Activated CD8-positive, alpha-beta memory T cell treated with anti-CD3 and anti-CD28 coated beads, Interleukin-2, amount 10 ng/mL, durations not matched to agents 7 days and 5 days (primary cell): ENCODE measurements around the gene TIMM22. TPM values are rescaled to one million over a fixed set of nuclear protein-coding genes. Genes with fewer than 3 reads are reported as not detected.
"Not testable (repeated sequence)": the region's sequence is repeated elsewhere in the genome, so short reads cannot be mapped to it uniquely, and the experiment has no call there.

Source experiments
- ATAC-seq: fragments of 150-1000 bp; cut with Tn5 transposase; one replicate; pipeline ENCODE4 v1.10.0; 2021; ENCODE audit warnings: moderate library complexity
- CTCF ChIA-PET: fragments of 350-600 bp; sonication (Branson Sonifier 250); formaldehyde crosslinking; loops from one replicate; lab custom pipeline; 2021; ENCODE audit warnings: antibody characterized with exemption; lab: Charles Lee
- DNase-seq: peaks from one replicate; pipeline ENCODE4 v3.0.0-alpha.2; 2020
- H3K27ac Mint-ChIP-seq: one replicate; pipeline ENCODE4 v1.8.0; 2021; ENCODE audit warnings: mild to moderate bottlenecking, mixed read lengths
- H3K27me3 Mint-ChIP-seq: one replicate; pipeline ENCODE4 v1.8.0; 2021; ENCODE audit warnings: mixed read lengths
- H3K36me3 Mint-ChIP-seq: one replicate; pipeline ENCODE4 v1.8.0; 2021; ENCODE audit warnings: mild to moderate bottlenecking, mixed read lengths
- H3K4me1 Mint-ChIP-seq: one replicate; pipeline ENCODE4 v1.8.0; 2021; ENCODE audit warnings: mixed read lengths
- H3K4me3 Mint-ChIP-seq: one replicate; pipeline ENCODE4 v1.8.0; 2021; ENCODE audit warnings: mild to moderate bottlenecking, moderate library complexity, mixed read lengths
- H3K9me3 Mint-ChIP-seq: one replicate; pipeline ENCODE4 v1.8.0; 2022; ENCODE audit warnings: low read depth, mixed read lengths
- total RNA-seq, 2 experiments: library from RNA; stranded (reverse); gene quantifications; one replicate each; pipeline ENCODE4 v1.2.3, GENCODE V29; 2021

Gene TIMM22
- total RNA-seq, 2 experiments from 2014 or later = 9.7 to 12.5 TPM

DNA sequence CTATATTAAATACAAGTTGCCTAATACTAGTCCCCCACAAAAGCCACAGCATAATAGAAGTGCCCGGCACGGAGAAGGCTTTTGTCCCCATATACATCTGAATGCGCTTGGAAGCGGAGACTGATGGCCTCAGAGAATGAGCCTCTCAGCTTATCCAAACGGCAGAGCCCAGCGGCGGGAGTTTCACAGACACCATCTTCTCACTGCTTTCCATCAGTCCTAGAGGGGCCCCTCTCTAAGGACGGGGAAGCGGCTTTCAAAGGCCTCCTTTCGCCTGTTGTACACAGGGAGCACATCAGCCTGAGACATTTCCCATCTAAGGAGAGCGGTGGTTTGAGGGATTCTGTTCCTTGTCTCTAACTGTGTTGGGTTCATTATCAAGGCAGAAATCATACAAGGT, 34.3 kb upstream of the TIMM22 start:
- CTCF ChIA-PET = no interaction called here
- no peak overlapping the region for H3K4me3 Mint-ChIP-seq
- H3K36me3 Mint-ChIP-seq = no peaks in the 10 kb centered on the region
- DNase-seq (no peak), ATAC-seq (no peak)
- no peaks in the 10 kb centered on the region for H3K4me1 Mint-ChIP-seq
- H3K27me3 Mint-ChIP-seq = peaks cover 24% of the 10 kb centered on the region
- no peaks in the 10 kb centered on the region for H3K9me3 Mint-ChIP-seq
- H3K27ac Mint-ChIP-seq = no peak overlapping the region

DNA sequence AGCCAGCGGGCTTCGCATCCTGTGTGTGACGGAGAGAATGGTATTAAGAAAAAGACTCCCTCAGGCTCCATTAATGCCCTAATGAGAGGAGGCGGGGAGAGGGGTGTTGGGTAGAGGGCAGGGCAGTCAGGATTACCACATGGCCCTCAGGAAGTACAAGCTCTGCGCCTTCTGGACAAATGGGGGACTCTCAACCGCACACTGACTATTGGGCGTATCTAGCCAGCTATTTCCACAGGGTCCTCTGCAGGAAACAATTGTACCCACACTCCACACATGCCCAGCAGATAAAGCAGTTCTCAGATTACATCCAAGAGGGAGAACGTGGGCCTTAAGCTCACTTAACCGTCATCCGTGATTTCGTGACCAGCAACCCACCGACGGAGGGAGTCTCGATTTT, 32.1 kb upstream of the TIMM22 start:
- Mint-ChIP-seq H3K9me3 (no peaks in the 10 kb centered on the region), H3K4me3 (no peak overlapping the region), H3K27me3 (peaks cover 35% of the 10 kb centered on the region), H3K4me1 (no peaks in the 10 kb centered on the region), H3K27ac (no peak overlapping the region), H3K36me3 (no peaks in the 10 kb centered on the region)
- CTCF ChIA-PET = interaction anchor here (1.5 kb wide), 1 partner anchor 16 kb away, joined by 5 read pairs; no protein-coding TSS in a partner anchor
- no peak for ATAC-seq
- DNase-seq = no peak

DNA sequence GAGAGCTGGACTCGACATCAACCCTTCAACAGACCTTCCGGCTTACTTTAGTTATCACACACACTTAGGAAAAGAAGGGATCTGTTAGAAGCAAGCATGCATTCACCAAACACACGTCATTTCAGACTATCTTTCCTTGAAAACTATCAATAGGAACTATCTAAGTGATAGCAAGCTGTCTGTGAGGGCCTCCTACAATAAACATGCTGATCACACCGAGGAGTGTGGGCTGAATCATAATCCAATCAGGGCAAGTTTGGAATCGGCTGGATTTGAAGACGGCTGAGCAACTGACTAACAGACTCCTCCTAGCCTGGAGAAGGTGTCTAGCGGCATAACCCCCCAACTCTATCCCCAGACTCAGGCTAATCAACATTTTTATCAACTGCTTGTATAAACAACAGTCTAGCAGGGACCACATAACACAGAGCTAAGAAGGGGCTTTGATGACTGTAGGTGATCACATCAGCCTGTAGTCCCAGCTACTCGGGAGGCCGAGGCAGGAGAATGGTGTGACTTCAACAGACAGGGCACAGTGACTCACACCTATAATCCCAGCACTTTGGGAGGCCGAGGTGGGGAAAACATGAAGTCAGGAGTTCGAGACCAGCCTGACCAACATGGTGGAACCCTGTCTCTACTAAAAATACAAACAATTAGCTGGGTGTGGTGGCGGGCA, 31.5 kb upstream of the TIMM22 start:
- Mint-ChIP-seq H3K27me3 (peaks cover 41% of the 10 kb centered on the region), H3K36me3 (no peaks in the 10 kb centered on the region), H3K9me3 (no peaks in the 10 kb centered on the region), H3K4me3 (no peak overlapping the region), H3K27ac (no peak overlapping the region), H3K4me1 (no peaks in the 10 kb centered on the region)
- no peak for ATAC-seq
- DNase-seq = no peak
- CTCF ChIA-PET = interaction anchor here (1.5 kb wide), 1 partner anchor 15 kb away, joined by 5 read pairs; no protein-coding TSS in a partner anchor

DNA sequence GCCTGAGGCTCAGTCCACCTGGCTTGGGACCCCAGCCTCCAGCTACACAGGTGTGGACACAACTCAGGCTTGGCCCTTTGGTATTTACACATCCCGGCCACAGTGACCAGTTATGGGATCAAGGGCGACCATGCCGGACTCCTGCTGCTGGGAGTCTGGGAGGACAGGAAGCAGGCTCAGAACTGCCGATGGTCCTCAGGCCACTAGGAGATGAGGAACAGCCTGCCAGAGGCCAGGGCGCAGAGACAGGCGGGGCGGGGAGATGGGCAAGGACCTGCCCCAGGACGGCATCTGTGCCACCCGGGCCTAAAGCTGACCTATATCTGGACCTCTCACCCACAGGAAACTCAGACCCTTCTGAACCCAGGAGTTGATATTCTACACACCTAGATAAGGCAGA, 29.8 kb upstream of the TIMM22 start:
- CTCF ChIA-PET = no interaction called here
- no peak overlapping the region for H3K27ac Mint-ChIP-seq
- H3K9me3 Mint-ChIP-seq = no peaks in the 10 kb centered on the region
- ATAC-seq = no peak
- no peaks in the 10 kb centered on the region for H3K36me3 Mint-ChIP-seq
- H3K4me1 Mint-ChIP-seq = no peaks in the 10 kb centered on the region
- peaks cover 45% of the 10 kb centered on the region for H3K27me3 Mint-ChIP-seq
- no peak for DNase-seq
- H3K4me3 Mint-ChIP-seq = no peak overlapping the region

DNA sequence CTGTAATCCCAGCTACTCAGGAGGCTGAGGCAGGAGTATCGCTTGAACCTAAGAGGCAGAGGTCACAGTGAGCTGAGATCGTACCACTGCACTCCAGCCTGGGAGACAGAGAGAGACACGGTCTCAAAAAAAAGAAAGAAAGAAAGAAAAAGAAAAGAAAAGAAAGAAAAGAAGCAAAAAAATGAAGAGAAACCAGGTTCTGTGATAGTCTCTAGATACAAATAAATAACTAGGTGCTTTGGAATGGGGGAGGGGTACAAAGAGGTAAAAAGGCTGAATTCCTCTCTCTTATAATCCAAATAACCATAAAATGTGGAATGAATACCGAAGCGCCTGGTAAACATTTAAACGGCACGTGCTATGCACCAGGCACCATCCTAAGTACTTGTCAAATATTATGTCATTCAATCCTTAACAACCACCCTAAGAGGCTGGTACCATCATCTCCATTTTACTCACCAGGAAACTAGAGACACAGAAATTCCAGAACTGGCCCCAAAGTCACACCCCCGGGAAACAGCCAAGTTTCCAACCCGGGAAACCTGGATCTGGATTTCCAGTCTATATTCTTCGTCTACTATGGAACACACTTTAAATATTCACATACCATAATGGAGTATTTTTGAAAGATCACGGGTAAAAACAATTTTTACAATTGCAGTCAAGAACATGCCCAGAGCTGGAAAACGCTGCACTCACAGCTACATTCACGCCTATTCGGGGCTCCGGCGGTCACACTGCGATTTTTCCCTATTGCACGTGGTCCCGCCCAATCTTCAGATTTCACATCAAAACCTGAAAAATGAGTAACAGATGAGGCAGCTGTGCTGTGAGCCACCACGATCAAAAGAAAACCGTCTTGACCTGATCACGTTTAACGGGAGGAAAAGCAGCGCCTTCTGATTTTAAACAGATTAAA, 27.9 kb upstream of the TIMM22 start:
- Mint-ChIP-seq H3K27me3 (peaks cover 38% of the 10 kb centered on the region), H3K27ac (no peak overlapping the region)
- no peak for ATAC-seq

DNA sequence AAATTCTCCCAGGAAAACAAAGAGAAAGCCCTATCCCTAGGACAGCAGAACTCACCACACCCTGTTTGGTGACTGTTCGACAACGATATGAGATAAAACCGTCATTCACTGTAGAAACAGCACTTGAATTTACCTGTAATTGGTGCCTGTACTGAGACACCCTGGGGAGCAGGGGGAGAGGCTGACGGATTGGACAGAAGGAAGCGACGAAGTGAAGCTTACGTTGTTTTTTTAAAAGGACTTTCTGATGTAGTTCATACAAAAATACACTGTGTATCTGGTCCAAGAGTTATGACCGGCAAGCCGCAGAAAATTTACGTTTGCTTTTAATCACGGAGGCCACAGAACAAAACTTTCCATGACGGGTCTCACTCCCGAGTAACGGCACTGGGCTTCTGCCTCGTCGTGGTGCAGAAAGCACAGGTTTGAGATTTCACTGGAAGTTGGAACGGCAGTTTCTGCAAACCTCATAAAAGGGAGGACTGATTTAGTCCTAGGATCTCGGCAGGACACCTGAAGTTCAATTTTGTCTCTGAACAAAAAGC, 27.0 kb upstream of the TIMM22 start:
- Mint-ChIP-seq H3K4me3 (no peak overlapping the region), H3K4me1 (no peaks in the 10 kb centered on the region), H3K9me3 (no peaks in the 10 kb centered on the region), H3K27ac (no peak overlapping the region), H3K36me3 (no peaks in the 10 kb centered on the region), H3K27me3 (peaks cover 34% of the 10 kb centered on the region)
- ATAC-seq (no peak), DNase-seq (no peak)
- CTCF ChIA-PET = interaction anchor here (0.7 to 0.8 kb wide), 2 partner anchors 10 to 11 kb away, joined by 3 to 4 read pairs; no protein-coding TSS in a partner anchor

More for the DNA sequence above, 27.9 kb upstream of the TIMM22 start:
- no peaks in the 10 kb centered on the region for H3K36me3 Mint-ChIP-seq
- no peak overlapping the region for H3K4me3 Mint-ChIP-seq
- no peaks in the 10 kb centered on the region for H3K9me3 Mint-ChIP-seq
- DNase-seq = no peak
- CTCF ChIA-PET = no interaction called here
- no peaks in the 10 kb centered on the region for H3K4me1 Mint-ChIP-seq

DNA sequence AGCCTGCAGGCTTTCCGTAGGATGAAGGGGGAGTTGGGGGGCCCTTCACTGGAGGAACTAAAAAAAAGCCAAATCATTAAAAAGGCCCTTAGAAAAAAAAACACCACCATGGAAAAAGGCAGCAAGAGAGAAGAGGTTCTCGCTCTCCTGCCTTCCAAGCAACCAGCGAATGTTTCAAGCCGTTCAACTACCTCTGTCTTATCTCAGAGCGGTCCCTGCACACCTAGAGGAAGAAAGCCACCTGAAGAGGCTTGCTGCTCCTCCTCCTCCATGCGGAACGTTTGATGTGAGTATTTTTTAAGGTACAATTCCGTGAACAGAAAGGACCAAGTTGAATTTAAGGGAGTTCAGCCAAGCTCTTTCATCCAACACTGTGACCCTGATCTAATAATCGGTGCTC, 26.6 kb upstream of the TIMM22 start:
- Mint-ChIP-seq H3K27ac (no peak overlapping the region), H3K4me3 (no peak overlapping the region), H3K9me3 (no peaks in the 10 kb centered on the region), H3K4me1 (no peaks in the 10 kb centered on the region), H3K27me3 (peaks cover 34% of the 10 kb centered on the region), H3K36me3 (no peaks in the 10 kb centered on the region)
- ATAC-seq (no peak), DNase-seq (no peak)
- CTCF ChIA-PET = interaction anchor here (0.7 to 0.8 kb wide), 2 partner anchors 11 kb away, joined by 3 to 4 read pairs; no protein-coding TSS in a partner anchor

DNA sequence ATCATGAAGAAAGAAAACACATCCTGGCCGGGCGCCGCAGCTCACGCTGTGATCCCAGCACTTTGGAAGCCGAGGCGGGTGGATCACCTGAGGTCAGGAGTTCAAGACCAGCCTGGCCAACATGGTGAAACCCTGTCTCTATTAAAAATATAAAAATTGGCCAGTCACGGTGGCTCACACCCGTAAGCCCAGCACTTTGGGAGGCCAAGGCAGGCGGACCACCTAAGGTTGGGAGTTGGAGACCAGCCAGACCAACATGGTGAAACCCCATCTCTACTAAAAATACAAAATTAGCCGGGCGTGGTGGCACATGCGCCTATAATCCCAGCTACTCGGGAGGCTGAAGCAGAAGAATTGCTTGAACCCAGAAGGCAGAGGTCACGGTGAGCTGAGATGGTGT, 25.1 kb upstream of the TIMM22 start:
- H3K27me3 Mint-ChIP-seq = peaks cover 47% of the 10 kb centered on the region
- not testable (repeated sequence) for H3K36me3 Mint-ChIP-seq, H3K4me3 Mint-ChIP-seq, DNase-seq, H3K9me3 Mint-ChIP-seq, H3K4me1 Mint-ChIP-seq, ATAC-seq, H3K27ac Mint-ChIP-seq
- CTCF ChIA-PET = interaction anchor here (0.5 kb wide), 1 partner anchor 17 kb away, joined by 4 read pairs; no protein-coding TSS in a partner anchor

DNA sequence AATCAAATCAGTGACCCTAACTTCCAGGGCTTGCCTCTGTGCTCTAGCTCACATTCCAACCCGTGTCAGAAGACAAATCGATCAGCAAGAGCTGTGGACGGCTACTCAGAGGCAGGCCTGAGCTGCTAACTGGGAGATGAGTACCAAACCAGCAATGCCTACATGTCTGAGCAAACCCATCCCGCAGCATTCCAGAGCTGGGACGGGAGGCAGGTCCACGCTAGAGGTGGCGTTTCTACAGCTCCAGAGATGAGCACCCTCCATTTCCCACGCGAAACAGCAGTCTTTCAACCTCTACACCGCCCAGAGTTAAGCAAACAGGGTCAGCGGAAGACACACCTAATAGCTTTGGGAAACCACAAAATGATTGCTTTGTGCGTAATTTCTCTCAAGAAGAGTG, 23.9 kb upstream of the TIMM22 start:
- H3K9me3 Mint-ChIP-seq = no peaks in the 10 kb centered on the region
- peaks cover 59% of the 10 kb centered on the region for H3K27me3 Mint-ChIP-seq
- no peak overlapping the region for H3K4me3 Mint-ChIP-seq
- H3K36me3 Mint-ChIP-seq = no peaks in the 10 kb centered on the region
- H3K27ac Mint-ChIP-seq = no peak overlapping the region
- H3K4me1 Mint-ChIP-seq = peaks cover under 1% of the 10 kb centered on the region
- DNase-seq = no peak
- ATAC-seq = no peak
- CTCF ChIA-PET = no interaction called here

DNA sequence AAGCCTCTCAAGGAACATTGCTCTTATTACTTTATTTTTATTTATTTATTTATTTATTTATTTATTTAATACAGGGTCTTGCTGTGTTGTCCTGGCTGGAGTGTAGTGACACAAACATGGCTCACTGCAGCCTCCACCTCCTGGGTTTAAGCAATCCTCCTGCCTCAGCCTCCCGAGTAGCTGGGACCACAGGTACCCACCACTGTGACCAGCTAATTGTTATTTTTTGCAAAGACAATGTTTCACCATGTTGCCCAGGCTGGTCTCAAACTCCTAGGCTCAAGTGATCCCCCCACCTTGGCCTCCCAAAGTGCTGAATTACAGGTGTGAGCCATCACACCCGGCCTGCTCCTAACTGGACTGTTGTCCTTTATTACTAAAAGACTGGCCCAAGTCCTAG, 22.2 kb upstream of the TIMM22 start:
- CTCF ChIA-PET, H3K4me3 Mint-ChIP-seq, H3K4me1 Mint-ChIP-seq, H3K27ac Mint-ChIP-seq, H3K9me3 Mint-ChIP-seq, ATAC-seq, H3K36me3 Mint-ChIP-seq, DNase-seq: not testable (repeated sequence)
- H3K27me3 Mint-ChIP-seq = peaks cover 53% of the 10 kb centered on the region

DNA sequence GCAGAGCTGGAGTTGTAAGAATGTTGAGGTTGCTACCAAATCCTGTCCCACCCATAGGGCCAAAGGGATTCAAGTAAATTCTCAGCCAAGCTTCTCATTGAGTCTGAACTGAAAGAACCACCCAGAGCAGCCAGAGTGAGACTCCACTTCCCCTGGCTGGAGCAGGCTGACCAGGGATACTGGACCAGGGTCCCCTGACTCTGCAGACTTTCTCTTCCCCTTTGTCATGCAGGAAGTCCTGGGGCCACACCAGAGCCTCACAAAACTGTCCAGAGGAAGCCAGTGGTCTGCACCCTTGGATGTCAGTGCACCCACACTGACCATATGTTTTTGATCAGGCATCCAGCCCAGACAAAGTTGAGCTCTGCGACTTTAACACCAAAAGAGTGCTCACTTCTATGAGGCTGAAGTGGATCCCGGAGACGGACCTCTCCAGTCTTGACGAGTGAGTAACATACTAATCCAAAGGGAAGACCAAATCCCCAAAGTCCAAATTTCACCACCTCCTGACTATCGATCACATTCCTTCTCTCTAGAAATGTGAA, 21.5 kb upstream of the TIMM22 start:
- no peak for ATAC-seq
- peaks cover 46% of the 10 kb centered on the region for H3K27me3 Mint-ChIP-seq
- no peak overlapping the region for H3K27ac Mint-ChIP-seq
- DNase-seq = no peak
- no peaks in the 10 kb centered on the region for H3K9me3 Mint-ChIP-seq
- CTCF ChIA-PET = interaction anchor here (0.9 kb wide), 1 partner anchor 22 kb away, joined by 3 read pairs; the partner anchor contains the start of gene TIMM22
- H3K4me3 Mint-ChIP-seq = no peak overlapping the region
- H3K4me1 Mint-ChIP-seq = peaks cover 3% of the 10 kb centered on the region
- H3K36me3 Mint-ChIP-seq = no peaks in the 10 kb centered on the region

DNA sequence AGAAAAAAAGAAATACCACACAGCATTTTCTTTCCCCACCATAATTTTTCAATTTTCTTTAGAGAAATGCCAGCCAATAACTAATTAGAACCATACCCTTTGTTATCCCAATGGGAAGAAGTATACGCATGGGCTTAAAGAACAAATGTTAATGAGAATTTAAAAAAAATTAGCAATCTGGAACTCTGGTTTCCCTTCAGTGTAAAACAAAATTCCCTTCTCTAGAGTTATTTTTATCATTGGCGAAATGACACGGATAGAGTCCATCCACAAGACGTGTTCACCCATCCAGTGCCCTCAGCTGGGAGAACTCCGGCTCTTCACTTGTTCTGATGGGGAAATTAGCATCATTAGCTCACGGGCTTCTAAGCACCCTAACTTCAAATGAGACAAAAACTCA, 20.6 kb upstream of the TIMM22 start:
- CTCF ChIA-PET = interaction anchor here (0.9 kb wide), 1 partner anchor 21 kb away, joined by 3 read pairs; the partner anchor contains the start of gene TIMM22
- Mint-ChIP-seq H3K9me3 (no peaks in the 10 kb centered on the region), H3K4me3 (no peak overlapping the region), H3K4me1 (peaks cover 8% of the 10 kb centered on the region), H3K27me3 (peaks cover 39% of the 10 kb centered on the region), H3K27ac (no peak overlapping the region), H3K36me3 (no peaks in the 10 kb centered on the region)
- DNase-seq (no peak), ATAC-seq (no peak)

DNA sequence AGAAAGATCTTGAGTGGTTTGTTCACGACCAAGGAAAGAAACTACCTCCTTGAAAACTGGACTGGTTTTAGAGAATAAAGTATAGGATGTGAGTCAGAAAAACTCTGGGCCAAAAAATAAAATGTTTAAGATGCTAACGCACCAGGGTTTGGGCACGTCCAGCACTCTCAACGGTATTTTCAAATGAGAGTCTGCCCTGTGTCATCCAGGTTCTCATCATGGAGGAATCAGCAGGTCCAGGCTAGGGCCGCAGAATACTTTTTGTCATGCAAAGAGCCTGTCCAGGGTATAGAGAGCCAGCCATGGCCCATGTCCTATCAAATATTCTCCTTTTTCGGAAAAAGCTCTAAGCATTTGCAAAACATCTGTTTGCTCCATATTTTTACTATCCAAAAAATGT, 19.8 kb upstream of the TIMM22 start:
- no peak overlapping the region for H3K27ac Mint-ChIP-seq
- CTCF ChIA-PET = no interaction called here
- H3K9me3 Mint-ChIP-seq = no peaks in the 10 kb centered on the region
- peaks cover 9% of the 10 kb centered on the region for H3K4me1 Mint-ChIP-seq
- peaks cover 39% of the 10 kb centered on the region for H3K27me3 Mint-ChIP-seq
- DNase-seq = no peak
- ATAC-seq = no peak
- no peak overlapping the region for H3K4me3 Mint-ChIP-seq
- H3K36me3 Mint-ChIP-seq = no peaks in the 10 kb centered on the region
